ENCODE measurements around the gene CTNND1.

Gene CTNND1

DNA sequence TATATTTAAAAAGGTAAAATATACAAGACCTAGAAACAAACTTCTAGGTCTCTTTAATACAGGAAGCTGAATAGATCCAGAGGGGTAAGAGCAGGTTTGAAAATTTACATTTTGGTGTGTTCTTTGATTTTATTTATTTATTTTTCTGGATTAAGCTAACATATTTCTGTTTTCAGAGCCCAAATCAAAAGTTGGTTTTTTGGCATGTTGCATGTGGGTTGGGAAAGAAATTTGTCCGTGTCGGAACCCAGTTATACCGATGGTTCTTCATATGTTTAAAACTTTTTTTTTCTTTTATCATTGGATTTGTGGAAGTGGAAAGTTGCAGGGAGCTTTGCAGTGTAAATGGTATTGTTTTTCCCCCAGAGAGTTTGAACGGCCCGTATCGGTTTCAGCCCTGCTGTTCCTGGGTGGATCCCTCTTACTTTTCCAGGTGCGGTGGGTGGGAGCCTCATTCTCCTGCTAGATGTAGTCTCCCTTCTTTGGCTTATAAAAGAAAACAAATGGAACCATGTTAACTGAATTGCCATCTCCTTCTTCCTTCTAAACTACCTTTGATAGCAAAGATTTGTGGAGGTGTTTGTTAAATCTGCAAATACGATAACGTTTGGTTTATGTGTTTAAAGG lies 746 bp downstream of the CTNND1 start:
- peaks cover 5 to 39% (median 34%) of the 10 kb centered on the region in 5 donors for H3K4me1 ChIP-seq (ENCODE audit: control insufficient read depth in 5 of 5, insufficient read depth in 5 of 5, low read length in 5 of 5)
- H3K27ac ChIP-seq (ENCODE audit: low read depth, low read length) = peak overlapping the region; percentile 96
- no peaks in the 10 kb centered on the region for H3K36me3 ChIP-seq (ENCODE audit: control insufficient read depth in 5 of 5, insufficient read depth in 5 of 5, low read length in 5 of 5)
- H3K9me3 ChIP-seq (ENCODE audit: control insufficient read depth in 5 of 5, low read length in 5 of 5) = no peaks in the 10 kb centered on the region
- no peaks in the 10 kb centered on the region for H3K27me3 ChIP-seq (ENCODE audit: control insufficient read depth in 5 of 5, insufficient read depth in 4 of 5, low read length in 5 of 5)
- H3K9ac ChIP-seq (ENCODE audit: low read length in 5 of 5) = peak overlapping the region; percentile 85 to 98 (median 88)
- H3K4me3 ChIP-seq (ENCODE audit: low read depth in 1 of 5, low read length in 5 of 5) = peak overlapping the region; percentile 74 to 94 (median 90)

DNA sequence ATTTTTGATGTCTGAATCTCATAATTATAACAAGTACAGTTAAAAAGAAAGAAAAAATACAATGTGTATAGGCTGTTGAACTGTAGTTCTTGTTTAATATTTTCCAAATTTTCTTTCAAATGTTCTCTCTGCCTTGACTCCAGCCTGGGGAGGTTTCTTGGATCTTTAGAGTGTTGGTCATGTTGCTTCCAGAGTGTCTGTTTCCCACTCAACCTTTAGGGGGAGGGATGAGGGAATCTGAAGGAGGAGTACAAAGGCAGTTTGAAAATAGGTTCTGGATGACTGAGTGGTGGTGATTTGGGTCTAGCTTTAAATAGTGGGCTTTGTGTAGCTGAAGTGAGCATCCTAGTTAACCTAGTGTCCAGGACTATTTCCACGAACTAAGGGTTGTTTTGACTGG lies 2.0 kb downstream of the CTNND1 start:
- H3K4me1 ChIP-seq (ENCODE audit: control insufficient read depth in 5 of 5, insufficient read depth in 5 of 5, low read length in 5 of 5) = peaks cover 5 to 47% (median 37%) of the 10 kb centered on the region in 5 donors
- H3K27ac ChIP-seq (ENCODE audit: low read depth, low read length) = peak overlapping the region; percentile 96
- no peaks in the 10 kb centered on the region for H3K9me3 ChIP-seq (ENCODE audit: control insufficient read depth in 5 of 5, low read length in 5 of 5)
- H3K27me3 ChIP-seq (ENCODE audit: control insufficient read depth in 5 of 5, insufficient read depth in 4 of 5, low read length in 5 of 5) = no peaks in the 10 kb centered on the region
- H3K4me3 ChIP-seq (ENCODE audit: low read depth in 1 of 5, low read length in 5 of 5) = peak overlapping the region; percentile 53 to 94 (median 90)
- no peaks in the 10 kb centered on the region for H3K36me3 ChIP-seq (ENCODE audit: control insufficient read depth in 5 of 5, insufficient read depth in 5 of 5, low read length in 5 of 5)
- peak overlapping the region; percentile 6 to 98 (median 88) for H3K9ac ChIP-seq (ENCODE audit: low read length in 5 of 5)

DNA sequence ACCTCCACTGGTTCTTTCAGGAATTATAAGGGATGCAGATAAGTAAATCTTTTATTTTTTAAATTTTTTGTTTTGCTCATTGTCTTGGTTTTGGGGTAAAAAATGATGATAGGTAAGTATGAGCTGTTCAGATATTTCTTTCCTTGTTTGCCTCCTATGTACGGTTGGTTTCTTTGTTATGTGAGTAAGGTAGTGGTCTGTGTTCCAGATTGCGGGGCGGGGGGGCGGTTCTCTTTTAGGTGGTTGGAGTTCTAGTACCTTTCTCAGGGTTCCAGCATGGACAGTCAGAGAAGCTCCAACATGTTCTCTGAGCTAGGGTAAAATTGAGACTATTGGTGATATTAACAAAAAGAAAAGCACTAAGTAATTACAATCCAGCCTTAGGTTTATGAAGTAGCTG lies 2.4 kb downstream of the CTNND1 start:
- Histone ChIP-seq H3K9ac (ENCODE audit: low read length in 5 of 5) (peak overlapping the region; percentile 6 to 98 (median 88)), H3K4me1 (ENCODE audit: control insufficient read depth in 5 of 5, insufficient read depth in 5 of 5, low read length in 5 of 5) (peaks cover 5 to 49% (median 37%) of the 10 kb centered on the region in 5 donors), H3K9me3 (ENCODE audit: control insufficient read depth in 5 of 5, low read length in 5 of 5) (no peaks in the 10 kb centered on the region), H3K27ac (ENCODE audit: low read depth, low read length) (peak overlapping the region; percentile 96), H3K36me3 (ENCODE audit: control insufficient read depth in 5 of 5, insufficient read depth in 5 of 5, low read length in 5 of 5) (no peaks in the 10 kb centered on the region), H3K27me3 (ENCODE audit: control insufficient read depth in 5 of 5, insufficient read depth in 4 of 5, low read length in 5 of 5) (no peaks in the 10 kb centered on the region), H3K4me3 (ENCODE audit: low read depth in 1 of 5, low read length in 5 of 5) (peak overlapping the region; percentile 53 to 94 (median 90))

DNA sequence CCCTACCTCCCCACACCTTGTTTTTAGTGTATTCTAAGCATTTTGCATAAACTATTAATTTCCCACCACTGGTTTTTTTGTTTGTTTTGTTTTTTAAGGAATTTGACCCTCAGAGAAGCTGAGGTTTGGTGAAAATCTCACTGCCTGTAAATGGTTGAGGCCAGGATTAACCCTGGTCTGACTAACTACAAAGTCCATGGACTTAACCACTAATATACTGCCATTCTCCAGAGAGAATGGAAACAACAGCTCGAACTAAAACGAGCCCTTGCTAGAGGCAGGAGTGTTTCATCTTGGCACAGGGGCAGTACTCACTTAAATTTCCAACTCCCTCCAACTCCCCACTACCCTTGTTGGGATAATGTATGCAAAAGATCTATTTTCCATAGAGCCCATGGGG lies 3.0 kb downstream of the CTNND1 start:
- Histone ChIP-seq H3K9ac (ENCODE audit: low read length in 5 of 5) (peak overlapping the region in 4 of 5 donors; percentile 85 to 98 (median 90)), H3K36me3 (ENCODE audit: control insufficient read depth in 5 of 5, insufficient read depth in 5 of 5, low read length in 5 of 5) (no peaks in the 10 kb centered on the region), H3K27ac (ENCODE audit: low read depth, low read length) (peak overlapping the region; percentile 96), H3K4me3 (ENCODE audit: low read depth in 1 of 5, low read length in 5 of 5) (peak overlapping the region; percentile 53 to 94 (median 90)), H3K27me3 (ENCODE audit: control insufficient read depth in 5 of 5, insufficient read depth in 4 of 5, low read length in 5 of 5) (no peaks in the 10 kb centered on the region), H3K4me1 (ENCODE audit: control insufficient read depth in 5 of 5, insufficient read depth in 5 of 5, low read length in 5 of 5) (peaks cover 5 to 54% (median 40%) of the 10 kb centered on the region in 5 donors), H3K9me3 (ENCODE audit: control insufficient read depth in 5 of 5, low read length in 5 of 5) (no peaks in the 10 kb centered on the region)

DNA sequence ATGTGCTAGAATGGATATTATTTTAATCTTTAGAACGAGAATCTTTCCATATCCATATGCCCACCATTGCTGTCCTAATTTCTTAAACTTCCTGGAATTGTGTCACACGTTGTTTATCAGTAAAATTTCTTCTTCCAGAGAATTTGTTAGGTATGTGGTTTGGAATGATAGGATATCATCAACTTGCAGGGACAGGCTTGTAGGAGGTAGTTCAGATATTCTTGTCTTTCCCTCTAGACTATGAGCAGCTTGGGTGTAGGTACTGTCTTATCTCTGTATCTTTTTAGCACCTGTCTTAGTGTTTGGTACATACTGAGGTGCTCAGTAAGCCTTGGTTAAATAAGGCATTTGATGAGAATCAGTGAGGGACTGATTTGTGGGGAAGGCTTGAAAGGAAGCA lies 3.4 kb downstream of the CTNND1 start:
- Histone ChIP-seq H3K27ac (ENCODE audit: low read depth, low read length) (peak overlapping the region; percentile 96), H3K9ac (ENCODE audit: low read length in 5 of 5) (peak overlapping the region in 3 of 5 donors; percentile 85 to 98 (median 88)), H3K9me3 (ENCODE audit: control insufficient read depth in 5 of 5, low read length in 5 of 5) (no peaks in the 10 kb centered on the region), H3K36me3 (ENCODE audit: control insufficient read depth in 5 of 5, insufficient read depth in 5 of 5, low read length in 5 of 5) (no peaks in the 10 kb centered on the region), H3K4me1 (ENCODE audit: control insufficient read depth in 5 of 5, insufficient read depth in 5 of 5, low read length in 5 of 5) (peaks cover 5 to 58% (median 42%) of the 10 kb centered on the region in 5 donors), H3K27me3 (ENCODE audit: control insufficient read depth in 5 of 5, insufficient read depth in 4 of 5, low read length in 5 of 5) (no peaks in the 10 kb centered on the region), H3K4me3 (ENCODE audit: low read depth in 1 of 5, low read length in 5 of 5) (peak overlapping the region; percentile 53 to 94 (median 90))

DNA sequence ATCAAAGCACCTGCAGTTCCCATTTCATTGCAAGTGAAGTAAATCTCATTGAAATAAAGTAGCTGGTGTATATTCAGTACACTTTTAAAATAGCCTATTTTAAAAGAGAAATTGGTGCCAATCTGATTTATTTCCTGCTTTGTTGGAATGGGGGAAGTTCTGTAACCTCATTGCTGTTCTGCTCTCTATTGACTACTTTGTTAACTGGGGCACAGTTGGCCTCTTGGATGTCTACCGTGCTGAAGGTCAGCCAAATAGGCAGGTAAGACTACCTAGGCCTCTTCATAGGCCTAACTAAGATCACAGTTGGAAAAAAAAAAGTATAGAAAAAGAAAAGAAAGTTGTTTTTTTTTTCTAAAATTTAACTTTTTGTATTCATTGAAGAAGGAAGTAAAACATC lies 9.2 kb downstream of the CTNND1 start:
- Histone ChIP-seq H3K27ac (ENCODE audit: low read depth, low read length) (peak overlapping the region; percentile 32), H3K4me3 (ENCODE audit: low read depth in 1 of 5, low read length in 5 of 5) (peak overlapping the region in 1 of 5 donors; percentile 11), H3K27me3 (ENCODE audit: control insufficient read depth in 5 of 5, insufficient read depth in 4 of 5, low read length in 5 of 5) (no peaks in the 10 kb centered on the region), H3K4me1 (ENCODE audit: control insufficient read depth in 5 of 5, insufficient read depth in 5 of 5, low read length in 5 of 5) (peaks cover 10 to 77% (median 36%) of the 10 kb centered on the region in 5 donors), H3K9ac (ENCODE audit: low read length in 5 of 5) (no peak overlapping the region), H3K9me3 (ENCODE audit: control insufficient read depth in 5 of 5, low read length in 5 of 5) (no peaks in the 10 kb centered on the region), H3K36me3 (ENCODE audit: control insufficient read depth in 5 of 5, insufficient read depth in 5 of 5, low read length in 5 of 5) (no peaks in the 10 kb centered on the region)

DNA sequence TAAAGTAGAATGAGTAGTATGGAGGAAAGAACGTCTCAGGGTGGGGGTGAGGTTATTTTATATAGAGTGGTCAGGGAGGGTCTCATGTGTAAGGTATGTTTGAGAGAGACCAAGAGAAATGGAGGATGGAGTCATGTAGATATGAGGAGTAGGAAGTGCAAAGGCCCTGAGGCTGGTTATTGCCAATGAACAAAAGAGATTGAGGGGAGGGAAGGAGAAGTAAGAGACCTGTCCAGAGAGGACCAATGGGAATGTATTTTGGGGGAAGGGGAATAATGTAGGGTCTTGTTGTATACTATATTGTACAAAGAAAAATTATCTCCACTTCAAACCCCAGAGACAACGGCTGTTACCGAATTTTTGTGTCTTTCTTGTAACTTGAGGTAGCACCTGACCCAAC lies 9.8 kb downstream of the CTNND1 start:
- no peak overlapping the region for H3K9ac ChIP-seq (ENCODE audit: low read length in 5 of 5)
- H3K36me3 ChIP-seq (ENCODE audit: control insufficient read depth in 5 of 5, insufficient read depth in 5 of 5, low read length in 5 of 5) = no peaks in the 10 kb centered on the region
- no peaks in the 10 kb centered on the region for H3K27me3 ChIP-seq (ENCODE audit: control insufficient read depth in 5 of 5, insufficient read depth in 4 of 5, low read length in 5 of 5)
- peak overlapping the region; percentile 32 for H3K27ac ChIP-seq (ENCODE audit: low read depth, low read length)
- no peak overlapping the region for H3K4me3 ChIP-seq (ENCODE audit: low read depth in 1 of 5, low read length in 5 of 5)
- H3K4me1 ChIP-seq (ENCODE audit: control insufficient read depth in 5 of 5, insufficient read depth in 5 of 5, low read length in 5 of 5) = peaks cover 9 to 79% (median 38%) of the 10 kb centered on the region in 5 donors
- no peaks in the 10 kb centered on the region for H3K9me3 ChIP-seq (ENCODE audit: control insufficient read depth in 5 of 5, low read length in 5 of 5)

DNA sequence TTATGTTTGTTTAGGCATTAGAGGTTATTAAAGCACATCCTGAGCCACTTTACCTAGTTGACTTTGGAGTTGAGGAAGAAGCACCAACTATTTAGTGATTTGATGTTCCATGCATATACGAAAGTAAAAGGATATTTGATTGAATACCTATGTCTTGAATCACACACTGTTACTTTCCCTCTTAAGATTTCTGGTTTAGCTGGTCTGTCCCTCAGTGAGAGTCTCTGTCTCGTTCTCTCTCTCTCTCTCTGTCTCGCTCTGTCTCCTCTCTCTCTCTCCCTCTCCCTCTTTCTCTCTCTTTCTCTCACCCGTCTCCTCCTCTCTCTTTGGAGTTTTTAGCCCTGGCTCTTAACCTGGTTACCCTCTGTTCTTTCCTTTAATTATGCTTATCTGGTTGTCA lies 11.0 kb downstream of the CTNND1 start:
- H3K9me3 ChIP-seq (ENCODE audit: control insufficient read depth in 5 of 5, low read length in 5 of 5) = no peaks in the 10 kb centered on the region
- H3K27me3 ChIP-seq (ENCODE audit: control insufficient read depth in 5 of 5, insufficient read depth in 4 of 5, low read length in 5 of 5) = no peaks in the 10 kb centered on the region
- no peaks in the 10 kb centered on the region for H3K36me3 ChIP-seq (ENCODE audit: control insufficient read depth in 5 of 5, insufficient read depth in 5 of 5, low read length in 5 of 5)
- H3K4me1 ChIP-seq (ENCODE audit: control insufficient read depth in 5 of 5, insufficient read depth in 5 of 5, low read length in 5 of 5) = peaks cover 8 to 81% (median 44%) of the 10 kb centered on the region in 5 donors
- no peak overlapping the region for H3K4me3 ChIP-seq (ENCODE audit: low read depth in 1 of 5, low read length in 5 of 5)
- no peak overlapping the region for H3K9ac ChIP-seq (ENCODE audit: low read length in 5 of 5)
- peak overlapping the region; percentile 44 for H3K27ac ChIP-seq (ENCODE audit: low read depth, low read length)

DNA sequence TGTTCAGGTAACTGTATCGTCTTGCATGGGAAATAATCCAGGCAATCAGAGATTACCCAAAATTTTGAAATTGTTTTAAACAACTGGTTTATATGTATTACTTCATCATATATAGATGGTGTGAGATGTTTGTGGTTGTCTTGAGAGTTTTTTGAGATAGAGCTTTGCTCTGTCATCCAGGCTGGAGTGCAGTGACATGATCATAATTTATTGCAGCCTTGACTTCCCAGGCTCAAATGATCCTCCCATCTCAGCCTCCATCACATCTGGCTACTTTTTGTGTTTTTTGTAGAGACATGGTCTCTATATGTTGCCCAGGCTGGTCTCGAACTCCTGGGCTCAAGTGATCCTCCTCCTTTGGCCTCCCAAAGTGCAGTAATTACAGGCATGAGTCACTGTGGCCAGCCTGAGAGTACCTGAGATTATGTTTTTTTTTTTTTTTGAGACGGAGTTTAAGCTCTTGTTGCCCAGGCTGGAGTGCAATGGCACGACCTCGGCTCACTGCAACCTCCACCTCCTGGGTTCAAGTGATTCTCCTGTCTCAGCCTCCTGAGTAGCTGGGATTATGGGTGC lies 11.5 kb downstream of the CTNND1 start:
- peak overlapping the region; percentile 44 for H3K27ac ChIP-seq (ENCODE audit: low read depth, low read length)
- peaks cover 10 to 83% (median 50%) of the 10 kb centered on the region in 5 donors for H3K4me1 ChIP-seq (ENCODE audit: control insufficient read depth in 5 of 5, insufficient read depth in 5 of 5, low read length in 5 of 5)
- no peaks in the 10 kb centered on the region for H3K36me3 ChIP-seq (ENCODE audit: control insufficient read depth in 5 of 5, insufficient read depth in 5 of 5, low read length in 5 of 5)
- H3K9me3 ChIP-seq (ENCODE audit: control insufficient read depth in 5 of 5, low read length in 5 of 5) = no peaks in the 10 kb centered on the region
- no peak overlapping the region for H3K9ac ChIP-seq (ENCODE audit: low read length in 5 of 5)
- H3K27me3 ChIP-seq (ENCODE audit: control insufficient read depth in 5 of 5, insufficient read depth in 4 of 5, low read length in 5 of 5) = no peaks in the 10 kb centered on the region
- no peak overlapping the region for H3K4me3 ChIP-seq (ENCODE audit: low read depth in 1 of 5, low read length in 5 of 5)

DNA sequence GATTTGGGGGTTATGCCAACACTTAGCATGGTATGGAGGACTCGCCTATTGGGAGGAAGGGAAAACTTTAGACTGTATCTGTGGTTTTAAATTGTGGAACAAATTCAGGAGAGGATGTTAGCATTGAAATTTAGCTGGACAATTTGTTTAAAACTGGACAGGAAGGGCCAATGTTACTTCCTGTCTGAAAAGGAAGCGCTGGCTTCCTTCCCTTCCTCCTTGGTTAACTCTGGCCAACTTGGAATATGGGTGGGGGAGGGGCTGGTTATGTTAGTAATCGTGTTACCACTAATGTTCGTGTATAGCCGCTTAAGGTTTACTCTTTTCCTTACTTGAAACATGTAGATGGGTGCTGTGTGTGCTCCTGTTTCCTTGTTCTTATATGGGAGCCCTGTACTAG lies 13.9 kb downstream of the CTNND1 start:
- H3K27ac ChIP-seq (ENCODE audit: low read depth, low read length) = peak overlapping the region; percentile 74
- H3K27me3 ChIP-seq (ENCODE audit: control insufficient read depth in 5 of 5, insufficient read depth in 4 of 5, low read length in 5 of 5) = no peaks in the 10 kb centered on the region
- H3K36me3 ChIP-seq (ENCODE audit: control insufficient read depth in 5 of 5, insufficient read depth in 5 of 5, low read length in 5 of 5) = no peaks in the 10 kb centered on the region
- H3K9ac ChIP-seq (ENCODE audit: low read length in 5 of 5) = peak overlapping the region in 2 of 5 donors; percentile 17 to 20
- peak overlapping the region in 4 of 5 donors; percentile 36 to 59 (median 44) for H3K4me3 ChIP-seq (ENCODE audit: low read depth in 1 of 5, low read length in 5 of 5)
- H3K9me3 ChIP-seq (ENCODE audit: control insufficient read depth in 5 of 5, low read length in 5 of 5) = no peaks in the 10 kb centered on the region
- H3K4me1 ChIP-seq (ENCODE audit: control insufficient read depth in 5 of 5, insufficient read depth in 5 of 5, low read length in 5 of 5) = peaks cover 18 to 92% (median 68%) of the 10 kb centered on the region in 5 donors

Measured in subcutaneous abdominal adipose tissue (tissue), 5 donors.